ENCODE results near the gene TICAM1.
"Not testable (repeated sequence)": the region's sequence is repeated elsewhere in the genome, so short reads cannot be mapped to it uniquely, and the experiment has no call there.

The TICAM1 gene

GRCh38 chr19:4831304-4831978 is at the start of gene TICAM1:
Gene TICAM1, minus strand, starts transcription at chr19:4831712. Its CDS starts 13,335 bp downstream, at chr19:4818377.
- DNase-seq: no peak

GRCh38 chr19:4879041-4879440 is 47.5 kb upstream of the TICAM1 start:
- DNase-seq: no peak

GRCh38 chr19:4878491-4878968 is 47.0 kb upstream of the TICAM1 start:
- DNase-seq: no peak

GRCh38 chr19:4877753-4878490 is 46.4 kb upstream of the TICAM1 start:
- no peak for DNase-seq

- no peak for DNase-seq
These were observed 42.4 kb upstream of the TICAM1 start for GRCh38 chr19:4873930-4874329.

GRCh38 chr19:4871711-4872110 is 40.2 kb upstream of the TICAM1 start:
- no peak for DNase-seq

GRCh38 chr19:4870025-4870700 is 38.7 kb upstream of the TICAM1 start:
- no peak for DNase-seq

- DNase-seq: no peak
These were observed 36.8 kb upstream of the TICAM1 start for GRCh38 chr19:4868286-4868834.

GRCh38 chr19:4867534-4868285 is 36.2 kb upstream of the TICAM1 start, which contains the start of gene PLIN3:
Gene PLIN3, minus strand, starts transcription at chr19:4867667. Its CDS starts 6,273 bp downstream, at chr19:4861394.
- peak; percentile 52 for DNase-seq

GRCh38 chr19:4866595-4867424 is 35.3 kb upstream of the TICAM1 start:
- no peak for DNase-seq

GRCh38 chr19:4861147-4861546 is 29.6 kb upstream of the TICAM1 start:
- no peak for DNase-seq

- DNase-seq: no peak
These were observed 28.2 kb upstream of the TICAM1 start for GRCh38 chr19:4859697-4860096.

- not testable (repeated sequence) for DNase-seq
These were observed 25.0 kb upstream of the TICAM1 start for GRCh38 chr19:4856468-4856867.

GRCh38 chr19:4853506-4853905 is 22.0 kb upstream of the TICAM1 start:
- DNase-seq: peak; percentile 81

- no peak for DNase-seq
These were observed 21.0 kb upstream of the TICAM1 start for GRCh38 chr19:4852484-4852883.

- peak; percentile 39 for DNase-seq
These were observed 20.2 kb upstream of the TICAM1 start for GRCh38 chr19:4851551-4852290.

- DNase-seq: no peak
These were observed 17.5 kb upstream of the TICAM1 start for GRCh38 chr19:4849019-4849418.

GRCh38 chr19:4847190-4847973 is 15.9 kb upstream of the TICAM1 start:
- DNase-seq: no peak

- DNase-seq: not testable (repeated sequence)
These were observed 14.5 kb upstream of the TICAM1 start for GRCh38 chr19:4845975-4846374.
